T-cell (primary cell): ENCODE results near the gene GUCA2A. TPM values are rescaled to one million over a fixed set of nuclear protein-coding genes. Genes with fewer than 3 reads are reported as not detected.

Experiments
- ATAC-seq, 4 experiments: fragments of 200-7000 bp in 3 of 4; fragments of 150-1000 bp in 1 of 4; cut with Tn5 transposase; replicated peaks in 1 of 4; 1 replicate in 3 of 4; 2 replicates in 1 of 4; pipeline ENCODE4 v1.10.0; 2021; ENCODE audit warnings: moderate library complexity in 3 of 4, mild to moderate bottlenecking in 2 of 4, moderate number of reproducible peaks in 1 of 4
- CTCF ChIA-PET, 2 donors: fragments of 300-600 bp; sonication (Branson Sonifier 250); formaldehyde crosslinking; loops; one replicate each; lab custom pipeline; 2022; ENCODE audit warnings: antibody characterized with exemption in 2 of 2; lab: Charles Lee
- POLR2A ChIA-PET, 2 donors: fragments of 300-600 bp; sonication (Branson Sonifier 250); formaldehyde crosslinking; loops; one replicate each; lab custom pipeline; 2022; ENCODE audit warnings: antibody characterized with exemption in 2 of 2; lab: Charles Lee
- DNase-seq, 35 experiments: peaks; one replicate each; pipeline versions ENCODE4 v3.0.0 to v3.0.0-alpha.2; 2013 to 2023
- H3K27ac ChIP-seq: one replicate; pipeline ENCODE4 v1.5.1; 2013; ENCODE audit warnings: low read length
- H3K27me3 ChIP-seq, 2 experiments: replicated peaks in 1 of 2; 1 replicate in 1 of 2; 2 replicates in 1 of 2; pipeline versions ENCODE4 v1.6.1 to v1.7.0; 2013; ENCODE audit warnings: low read length in 1 of 2, mixed read lengths in 1 of 2; ENCODE audit not compliant: control insufficient read depth in 2 of 2, insufficient read depth in 2 of 2; ENCODE audit errors: extremely low read depth in 1 of 2
- H3K36me3 ChIP-seq, 2 donors: 1 replicate in 1 of 2; 2 replicates in 1 of 2; pipeline versions ENCODE4 v1.6.1 to v1.7.0; 2013; ENCODE audit warnings: low read length in 1 of 2; ENCODE audit not compliant: control insufficient read depth in 2 of 2, insufficient read depth in 1 of 2; ENCODE audit errors: extremely low read depth in 1 of 2
- H3K4me1 ChIP-seq, 2 experiments: 1 replicate in 1 of 2; 2 replicates in 1 of 2; pipeline versions ENCODE4 v1.6.1 to v1.7.0; 2013; ENCODE audit warnings: low read length in 2 of 2, mixed read lengths in 1 of 2; ENCODE audit not compliant: insufficient read depth in 2 of 2, control insufficient read depth in 1 of 2; ENCODE audit errors: extremely low read depth in 1 of 2
- H3K4me3 ChIP-seq, 2 donors: 1 replicate in 1 of 2; 2 replicates in 1 of 2; pipeline versions ENCODE4 v1.5.1 to v1.7.0; 2013; ENCODE audit warnings: mild to moderate bottlenecking in 2 of 2, low read length in 1 of 2, moderate library complexity in 1 of 2; ENCODE audit not compliant: control insufficient read depth in 1 of 2; ENCODE audit errors: extremely low read depth in 1 of 2
- H3K9me3 ChIP-seq: 2 replicates; pipeline ENCODE4 v1.7.0; 2013
- H3K27ac Mint-ChIP-seq, 2 donors: one replicate each; pipeline ENCODE4 v1.8.0; 2020 to 2021; ENCODE audit warnings: mild to moderate bottlenecking in 2 of 2, mixed read lengths in 2 of 2
- H3K27me3 Mint-ChIP-seq, 2 donors: one replicate each; pipeline ENCODE4 v1.8.0; 2021 to 2022; ENCODE audit warnings: mixed read lengths in 2 of 2
- H3K36me3 Mint-ChIP-seq: one replicate; pipeline ENCODE4 v1.8.0; 2021; ENCODE audit warnings: mixed read lengths
- H3K4me1 Mint-ChIP-seq, 3 donors: one replicate each; pipeline ENCODE4 v1.8.0; 2020 to 2022; ENCODE audit warnings: mixed read lengths in 3 of 3, mild to moderate bottlenecking in 1 of 3
- H3K4me3 Mint-ChIP-seq, 3 donors: one replicate each; pipeline ENCODE4 v1.8.0; 2020 to 2022; ENCODE audit warnings: mild to moderate bottlenecking in 3 of 3, mixed read lengths in 3 of 3, moderate library complexity in 3 of 3
- H3K9me3 Mint-ChIP-seq, 3 donors: one replicate each; pipeline ENCODE4 v1.8.0; 2020 to 2022; ENCODE audit warnings: mixed read lengths in 3 of 3
- WGBS: methylation state at CpG from one replicate; pipeline ENCODE4 v1.1.5; 2013; ENCODE audit warnings: missing lambda C conversion rate; ENCODE audit not compliant: insufficient coverage; 5-methylcytosine and 5-hydroxymethylcytosine counted together
- total RNA-seq, 35 experiments: library from RNA in 6 of 35; stranded (reverse) in 6 of 35; fragments of 120-200 nt in 1 of 35; gene quantifications; one replicate each; pipeline versions ENCODE4 v1.2.1 to v1.2.4 and lab custom pipeline; 2013 to 2026

Gene GUCA2A
- total RNA-seq, 5 donors from 2014 or later (not counting 1 experiment from before 2014, with no cell fraction given) = not detected

- CTCF ChIA-PET = no interaction called here
- no peak overlapping the region for H3K27ac ChIP-seq
- POLR2A ChIA-PET = no interaction called here
Measured at GRCh38 chr1:42168763-42169162, 4.2 kb upstream of the GUCA2A start.

DNA sequence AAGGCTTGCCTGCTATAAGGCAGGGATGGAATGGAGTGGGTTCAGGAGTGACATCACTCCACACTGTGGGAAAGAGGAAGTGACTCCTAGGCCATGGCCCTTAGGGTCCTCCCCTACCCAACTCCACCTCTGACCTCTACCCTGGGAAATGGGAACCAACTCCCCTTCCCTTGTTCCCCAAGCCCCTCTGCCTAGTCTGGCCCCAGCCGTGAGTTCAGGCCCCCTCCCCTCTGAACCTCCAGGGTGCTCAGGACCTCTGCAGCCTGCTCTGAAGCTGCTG lies 3.8 kb upstream of the GUCA2A start:
- Mint-ChIP-seq H3K4me3 (no peak overlapping the region), H3K36me3 (no peaks in the 10 kb centered on the region), H3K27me3 (peaks cover 3% of the 10 kb centered on the region in 2 donors), H3K9me3 (no peaks in the 10 kb centered on the region), H3K27ac (no peak overlapping the region), H3K4me1 (peaks cover 0 to 2% (median 0%) of the 10 kb centered on the region in 3 donors)
- no peak for DNase-seq
- H3K27me3 ChIP-seq = peaks cover 0 to 38% of the 10 kb centered on the region in 2 experiments
- peaks cover 0 to 4% of the 10 kb centered on the region in 2 experiments for H3K4me1 ChIP-seq
- H3K4me3 ChIP-seq = no peak overlapping the region
- H3K9me3 ChIP-seq = no peaks in the 10 kb centered on the region
- WGBS = no CpG with 5 or more reads among the region's 1 CpG
- no peaks in the 10 kb centered on the region for H3K36me3 ChIP-seq
- H3K27ac ChIP-seq = no peak overlapping the region
- POLR2A ChIA-PET = no interaction called here
- CTCF ChIA-PET = no interaction called here
- ATAC-seq = no peak

More at GRCh38 chr1:42168763-42169162, 4.2 kb upstream of the GUCA2A start:
- no peak for DNase-seq
- ATAC-seq = no peak
- peaks cover 0 to 34% of the 10 kb centered on the region in 2 experiments for H3K27me3 ChIP-seq
- no peak overlapping the region for H3K4me3 ChIP-seq
- Mint-ChIP-seq H3K4me3 (no peak overlapping the region), H3K27me3 (peaks cover 3% of the 10 kb centered on the region in 2 donors), H3K36me3 (no peaks in the 10 kb centered on the region), H3K27ac (no peak overlapping the region), H3K9me3 (no peaks in the 10 kb centered on the region), H3K4me1 (peaks cover 0 to 2% (median 2%) of the 10 kb centered on the region in 3 donors)
- no peaks in the 10 kb centered on the region for H3K36me3 ChIP-seq
- WGBS = 89% methylated on average over 3 of the region's 3 CpGs
- no peaks in the 10 kb centered on the region for H3K9me3 ChIP-seq
- H3K4me1 ChIP-seq = peaks cover 0 to 6% of the 10 kb centered on the region in 2 experiments

GRCh38 chr1:42167611-42168390 lies 3.3 kb upstream of the GUCA2A start:
- WGBS = 86% methylated on average over 20 of the region's 21 CpGs
- no peaks in the 10 kb centered on the region for H3K36me3 Mint-ChIP-seq
- CTCF ChIA-PET = no interaction called here

GRCh38 chr1:42165511-42166210 lies 1.1 kb upstream of the GUCA2A start:
- no peaks in the 10 kb centered on the region for H3K4me1 ChIP-seq
- POLR2A ChIA-PET = no interaction called here
- 91% methylated on average over 9 of the region's 12 CpGs for WGBS
- no peaks in the 10 kb centered on the region for H3K36me3 Mint-ChIP-seq
- H3K27me3 Mint-ChIP-seq = peaks cover 8 to 10% of the 10 kb centered on the region in 2 donors
- no peaks in the 10 kb centered on the region for H3K9me3 ChIP-seq
- H3K27ac Mint-ChIP-seq = no peak overlapping the region
- peaks cover 0 to 46% of the 10 kb centered on the region in 2 experiments for H3K27me3 ChIP-seq
- H3K4me3 ChIP-seq = no peak overlapping the region
- peaks cover 4 to 10% (median 7%) of the 10 kb centered on the region in 3 donors for H3K9me3 Mint-ChIP-seq
- no peaks in the 10 kb centered on the region for H3K36me3 ChIP-seq
- no peaks in the 10 kb centered on the region for H3K4me1 Mint-ChIP-seq
- no peak for ATAC-seq
- CTCF ChIA-PET = no interaction called here
- H3K27ac ChIP-seq = no peak overlapping the region
- no peak overlapping the region for H3K4me3 Mint-ChIP-seq
- no peak for DNase-seq

More at GRCh38 chr1:42167611-42168390, 3.3 kb upstream of the GUCA2A start:
- Mint-ChIP-seq H3K4me3 (no peak overlapping the region), H3K9me3 (no peaks in the 10 kb centered on the region), H3K27ac (no peak overlapping the region), H3K27me3 (peaks cover 3 to 5% of the 10 kb centered on the region in 2 donors), H3K4me1 (peaks cover 0 to 2% (median 0%) of the 10 kb centered on the region in 3 donors)
- no peak overlapping the region for H3K4me3 ChIP-seq
- H3K4me1 ChIP-seq = no peaks in the 10 kb centered on the region
- H3K9me3 ChIP-seq = no peaks in the 10 kb centered on the region
- POLR2A ChIA-PET = no interaction called here
- H3K36me3 ChIP-seq = no peaks in the 10 kb centered on the region
- no peak overlapping the region for H3K27ac ChIP-seq
- H3K27me3 ChIP-seq = peaks cover 0 to 43% of the 10 kb centered on the region in 2 experiments
- DNase-seq (no peak), ATAC-seq (no peak)

- H3K4me3 ChIP-seq = no peak overlapping the region
- Mint-ChIP-seq H3K9me3 (peaks cover 4 to 13% (median 7%) of the 10 kb centered on the region in 3 donors), H3K36me3 (no peaks in the 10 kb centered on the region), H3K27ac (no peak overlapping the region), H3K4me1 (no peaks in the 10 kb centered on the region), H3K27me3 (peaks cover 8 to 10% of the 10 kb centered on the region in 2 donors), H3K4me3 (no peak overlapping the region)
- ChIA-PET CTCF (no interaction called here), POLR2A (no interaction called here)
- no peak overlapping the region for H3K27ac ChIP-seq
- H3K9me3 ChIP-seq = no peaks in the 10 kb centered on the region
- WGBS = 84% methylated on average over 13 of the region's 16 CpGs
- no peaks in the 10 kb centered on the region for H3K36me3 ChIP-seq
- ATAC-seq = no peak
- DNase-seq = no peak
- H3K27me3 ChIP-seq = peaks cover 0 to 43% of the 10 kb centered on the region in 2 experiments
- no peaks in the 10 kb centered on the region for H3K4me1 ChIP-seq
Measured at GRCh38 chr1:42163536-42164503, 725 bp downstream of the GUCA2A start.

GRCh38 chr1:42163114-42163513 lies 1.4 kb downstream of the GUCA2A start:
- CTCF ChIA-PET = no interaction called here
- no peak for DNase-seq
- 67% methylated on average over 1 of the region's 2 CpGs for WGBS
- no peak overlapping the region for H3K27ac ChIP-seq
- Mint-ChIP-seq H3K27ac (no peak overlapping the region), H3K36me3 (no peaks in the 10 kb centered on the region), H3K27me3 (peaks cover 8 to 10% of the 10 kb centered on the region in 2 donors), H3K4me3 (no peak overlapping the region), H3K4me1 (peaks cover 0 to 1% (median under 1%) of the 10 kb centered on the region in 3 donors), H3K9me3 (peaks cover 4 to 13% (median 7%) of the 10 kb centered on the region in 3 donors)
- no peaks in the 10 kb centered on the region for H3K36me3 ChIP-seq
- POLR2A ChIA-PET = no interaction called here
- peaks cover 0 to 36% of the 10 kb centered on the region in 2 experiments for H3K27me3 ChIP-seq
- H3K4me1 ChIP-seq = no peaks in the 10 kb centered on the region
- H3K9me3 ChIP-seq = no peaks in the 10 kb centered on the region
- no peak overlapping the region for H3K4me3 ChIP-seq
- no peak for ATAC-seq
